ENCODE measurements around the gene SRGAP1. TPM values are rescaled to one million over a fixed set of nuclear protein-coding genes. Genes with fewer than 3 reads are reported as not detected.

The SRGAP1 gene
- 0.07 TPM in 2 replicates for total RNA-seq

GRCh38 chr12:63844391-63845341, at the start of gene SRGAP1:
SRGAP1 (plus strand) TSS chr12:63844700; CDS start chr12:63844817, 117 bp downstream.
- intact Hi-C loops (cut with micrococcal nuclease): loop anchor here (1.0 to 5.0 kb wide), 2 partner anchors 412 to 558 kb away; partner anchors contain the start of gene XPOT
- Mint-ChIP-seq H3K27me3 (ENCODE audit: low read depth) (peaks cover 45% of the 10 kb centered on the region), H3K4me1 (ENCODE audit: low read depth) (peaks cover 9% of the 10 kb centered on the region), H3K4me3 (ENCODE audit: low read depth) (peak within 1 kb of the TSS; percentile 88), H3K9me3 (no peaks in the 10 kb centered on the region), H3K27ac (no peak within 1 kb of the TSS), H3K36me3 (ENCODE audit: low read depth) (no peaks in the 10 kb centered on the region)
- no peak for DNase-seq (ENCODE audit: low spot score)

GRCh38 chr12:63795032-63795687, 49.3 kb upstream of the SRGAP1 start:
- peaks cover 19% of the 10 kb centered on the region for H3K36me3 Mint-ChIP-seq (ENCODE audit: low read depth)
- H3K4me3 Mint-ChIP-seq (ENCODE audit: low read depth): no peak overlapping the region
- H3K9me3 Mint-ChIP-seq: no peaks in the 10 kb centered on the region
- DNase-seq (ENCODE audit: low spot score): no peak
- no peak overlapping the region for H3K27ac Mint-ChIP-seq
- H3K4me1 Mint-ChIP-seq (ENCODE audit: low read depth): peaks cover 6% of the 10 kb centered on the region
- intact Hi-C loops (cut with micrococcal nuclease): no loop called here
- H3K27me3 Mint-ChIP-seq (ENCODE audit: low read depth): no peaks in the 10 kb centered on the region

GRCh38 chr12:63795944-63796343, 48.6 kb upstream of the SRGAP1 start:
- peak overlapping the region; percentile 44 for H3K27ac Mint-ChIP-seq
- no peaks in the 10 kb centered on the region for H3K27me3 Mint-ChIP-seq (ENCODE audit: low read depth)
- H3K9me3 Mint-ChIP-seq: no peaks in the 10 kb centered on the region
- intact Hi-C loops (cut with micrococcal nuclease): no loop called here
- H3K36me3 Mint-ChIP-seq (ENCODE audit: low read depth): peaks cover 11% of the 10 kb centered on the region
- H3K4me1 Mint-ChIP-seq (ENCODE audit: low read depth): peaks cover 6% of the 10 kb centered on the region
- no peak overlapping the region for H3K4me3 Mint-ChIP-seq (ENCODE audit: low read depth)
- DNase-seq (ENCODE audit: low spot score): no peak

- Mint-ChIP-seq H3K9me3 (no peaks in the 10 kb centered on the region), H3K27me3 (ENCODE audit: low read depth) (no peaks in the 10 kb centered on the region), H3K27ac (no peak overlapping the region), H3K4me1 (ENCODE audit: low read depth) (no peaks in the 10 kb centered on the region), H3K36me3 (ENCODE audit: low read depth) (peaks cover 5% of the 10 kb centered on the region), H3K4me3 (ENCODE audit: low read depth) (no peak overlapping the region)
- no peak for DNase-seq (ENCODE audit: low spot score)
- intact Hi-C loops (cut with micrococcal nuclease): loop anchor here (5.0 kb wide), 2 partner anchors 135 to 380 kb away; partner anchors contain the start of gene DPY19L2
Observed at GRCh38 chr12:63802012-63802608, 42.4 kb upstream of the SRGAP1 start.

GRCh38 chr12:63804746-63805145, 39.8 kb upstream of the SRGAP1 start:
- H3K4me3 Mint-ChIP-seq (ENCODE audit: low read depth): no peak overlapping the region
- intact Hi-C loops (cut with micrococcal nuclease): loop anchor here (5.0 kb wide), 2 partner anchors 137 to 382 kb away; partner anchors contain the start of gene DPY19L2
- DNase-seq (ENCODE audit: low spot score): no peak
- no peaks in the 10 kb centered on the region for H3K27me3 Mint-ChIP-seq (ENCODE audit: low read depth)
- H3K4me1 Mint-ChIP-seq (ENCODE audit: low read depth): peaks cover 4% of the 10 kb centered on the region
- no peaks in the 10 kb centered on the region for H3K9me3 Mint-ChIP-seq
- no peak overlapping the region for H3K27ac Mint-ChIP-seq
- peaks cover 13% of the 10 kb centered on the region for H3K36me3 Mint-ChIP-seq (ENCODE audit: low read depth)

- Mint-ChIP-seq H3K4me3 (ENCODE audit: low read depth) (no peak overlapping the region), H3K27me3 (ENCODE audit: low read depth) (no peaks in the 10 kb centered on the region), H3K4me1 (ENCODE audit: low read depth) (peaks cover 5% of the 10 kb centered on the region), H3K9me3 (no peaks in the 10 kb centered on the region), H3K27ac (no peak overlapping the region), H3K36me3 (ENCODE audit: low read depth) (peaks cover 14% of the 10 kb centered on the region)
- intact Hi-C loops (cut with micrococcal nuclease): no loop called here
- no peak for DNase-seq (ENCODE audit: low spot score)
Observed at GRCh38 chr12:63805704-63806672, 38.5 kb upstream of the SRGAP1 start.

- peaks cover 14% of the 10 kb centered on the region for H3K36me3 Mint-ChIP-seq (ENCODE audit: low read depth)
- H3K4me3 Mint-ChIP-seq (ENCODE audit: low read depth): no peak overlapping the region
- intact Hi-C loops (cut with micrococcal nuclease): no loop called here
- no peak for DNase-seq (ENCODE audit: low spot score)
- no peak overlapping the region for H3K27ac Mint-ChIP-seq
- no peaks in the 10 kb centered on the region for H3K27me3 Mint-ChIP-seq (ENCODE audit: low read depth)
- peaks cover 9% of the 10 kb centered on the region for H3K4me1 Mint-ChIP-seq (ENCODE audit: low read depth)
- H3K9me3 Mint-ChIP-seq: no peaks in the 10 kb centered on the region
Observed at GRCh38 chr12:63808631-63809030, 35.9 kb upstream of the SRGAP1 start.

- DNase-seq (ENCODE audit: low spot score): no peak
- intact Hi-C loops (cut with micrococcal nuclease): no loop called here
- Mint-ChIP-seq H3K27me3 (ENCODE audit: low read depth) (no peaks in the 10 kb centered on the region), H3K36me3 (ENCODE audit: low read depth) (peaks cover 14% of the 10 kb centered on the region), H3K4me1 (ENCODE audit: low read depth) (peaks cover 14% of the 10 kb centered on the region), H3K27ac (no peak overlapping the region), H3K4me3 (ENCODE audit: low read depth) (no peak overlapping the region), H3K9me3 (no peaks in the 10 kb centered on the region)
Observed at GRCh38 chr12:63809566-63809965, 34.9 kb upstream of the SRGAP1 start.

- H3K4me3 Mint-ChIP-seq (ENCODE audit: low read depth): no peak overlapping the region
- H3K4me1 Mint-ChIP-seq (ENCODE audit: low read depth): peaks cover 27% of the 10 kb centered on the region
- DNase-seq (ENCODE audit: low spot score): no peak
- peaks cover 2% of the 10 kb centered on the region for H3K9me3 Mint-ChIP-seq
- H3K36me3 Mint-ChIP-seq (ENCODE audit: low read depth): peaks cover 9% of the 10 kb centered on the region
- no peaks in the 10 kb centered on the region for H3K27me3 Mint-ChIP-seq (ENCODE audit: low read depth)
- intact Hi-C loops (cut with micrococcal nuclease): loop anchor here (10.0 kb wide), 1 partner anchor 413 kb away; the partner anchor contains the start of gene KICS2
- no peak overlapping the region for H3K27ac Mint-ChIP-seq
Observed at GRCh38 chr12:63811334-63811733, 33.2 kb upstream of the SRGAP1 start.

- DNase-seq (ENCODE audit: low spot score): no peak
- Mint-ChIP-seq H3K27me3 (ENCODE audit: low read depth) (no peaks in the 10 kb centered on the region), H3K27ac (no peak overlapping the region), H3K4me1 (ENCODE audit: low read depth) (peaks cover 27% of the 10 kb centered on the region), H3K4me3 (ENCODE audit: low read depth) (no peak overlapping the region), H3K36me3 (ENCODE audit: low read depth) (peaks cover 9% of the 10 kb centered on the region), H3K9me3 (peaks cover 5% of the 10 kb centered on the region)
- intact Hi-C loops (cut with micrococcal nuclease): loop anchor here (10.0 kb wide), 1 partner anchor 413 kb away; the partner anchor contains the start of gene KICS2
Observed at GRCh38 chr12:63811755-63812154, 32.7 kb upstream of the SRGAP1 start.

GRCh38 chr12:63814146-63814772, 30.2 kb upstream of the SRGAP1 start:
- peak overlapping the region; percentile 82 for H3K27ac Mint-ChIP-seq
- H3K4me1 Mint-ChIP-seq (ENCODE audit: low read depth): peaks cover 34% of the 10 kb centered on the region
- H3K4me3 Mint-ChIP-seq (ENCODE audit: low read depth): no peak overlapping the region
- peaks cover 10% of the 10 kb centered on the region for H3K36me3 Mint-ChIP-seq (ENCODE audit: low read depth)
- DNase-seq (ENCODE audit: low spot score): no peak
- intact Hi-C loops (cut with micrococcal nuclease): loop anchor here (10.0 kb wide), 1 partner anchor 411 kb away; the partner anchor contains the start of gene KICS2
- H3K9me3 Mint-ChIP-seq: peaks cover 21% of the 10 kb centered on the region
- H3K27me3 Mint-ChIP-seq (ENCODE audit: low read depth): peaks cover 3% of the 10 kb centered on the region
